Astrocyte of the cerebellum (primary cell): ENCODE measurements around the gene HHAT.

Experiments
- DNase-seq: peaks from one replicate; pipeline ENCODE4 v3.0.0-alpha.2; 2011; ENCODE audit warnings: low read depth
- H3K4me3 ChIP-seq: 2 replicates; pipeline ENCODE4 v1.5.1; 2011; ENCODE audit warnings: mild to moderate bottlenecking, low read depth, low read length, moderate library complexity
- in situ Hi-C: cut with HindIII; loops from 2 replicates; pipeline ENCODE4 v1.10.0; 2017; ENCODE audit warnings: low sequenced_read_pairs
- TF ChIP-seq, protein P1 (sequence below): IDR thresholded peaks from 2 replicates; pipeline ENCODE4 v1.5.1; 2012; ENCODE audit warnings: low read length, low read depth, moderate library complexity, mild to moderate bottlenecking; ENCODE audit errors: missing control alignments

HHAT gene

DNA sequence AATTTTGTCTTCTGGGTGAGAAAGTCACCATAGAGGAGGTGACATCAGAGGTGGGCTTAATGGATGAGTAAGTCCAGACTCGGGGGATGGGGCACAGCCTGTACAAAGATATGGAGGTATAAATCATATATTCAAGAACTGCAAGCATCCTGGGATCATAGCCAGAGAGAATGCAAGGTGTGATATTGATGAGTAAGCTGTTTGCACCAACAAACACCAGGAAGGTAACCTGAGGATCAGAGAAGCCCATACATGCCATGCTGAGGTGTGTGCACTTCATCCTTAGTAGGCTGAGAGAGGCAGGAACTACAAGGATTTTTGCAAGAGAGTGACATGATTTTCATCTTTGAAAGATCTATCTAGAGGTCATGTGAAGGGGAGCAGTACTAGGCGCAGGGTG lies 306.4 kb downstream of the HHAT start:
- TF ChIP-seq, protein P1, sequence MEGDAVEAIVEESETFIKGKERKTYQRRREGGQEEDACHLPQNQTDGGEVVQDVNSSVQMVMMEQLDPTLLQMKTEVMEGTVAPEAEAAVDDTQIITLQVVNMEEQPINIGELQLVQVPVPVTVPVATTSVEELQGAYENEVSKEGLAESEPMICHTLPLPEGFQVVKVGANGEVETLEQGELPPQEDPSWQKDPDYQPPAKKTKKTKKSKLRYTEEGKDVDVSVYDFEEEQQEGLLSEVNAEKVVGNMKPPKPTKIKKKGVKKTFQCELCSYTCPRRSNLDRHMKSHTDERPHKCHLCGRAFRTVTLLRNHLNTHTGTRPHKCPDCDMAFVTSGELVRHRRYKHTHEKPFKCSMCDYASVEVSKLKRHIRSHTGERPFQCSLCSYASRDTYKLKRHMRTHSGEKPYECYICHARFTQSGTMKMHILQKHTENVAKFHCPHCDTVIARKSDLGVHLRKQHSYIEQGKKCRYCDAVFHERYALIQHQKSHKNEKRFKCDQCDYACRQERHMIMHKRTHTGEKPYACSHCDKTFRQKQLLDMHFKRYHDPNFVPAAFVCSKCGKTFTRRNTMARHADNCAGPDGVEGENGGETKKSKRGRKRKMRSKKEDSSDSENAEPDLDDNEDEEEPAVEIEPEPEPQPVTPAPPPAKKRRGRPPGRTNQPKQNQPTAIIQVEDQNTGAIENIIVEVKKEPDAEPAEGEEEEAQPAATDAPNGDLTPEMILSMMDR = no peak
- in situ Hi-C loops = no loop called here

DNA sequence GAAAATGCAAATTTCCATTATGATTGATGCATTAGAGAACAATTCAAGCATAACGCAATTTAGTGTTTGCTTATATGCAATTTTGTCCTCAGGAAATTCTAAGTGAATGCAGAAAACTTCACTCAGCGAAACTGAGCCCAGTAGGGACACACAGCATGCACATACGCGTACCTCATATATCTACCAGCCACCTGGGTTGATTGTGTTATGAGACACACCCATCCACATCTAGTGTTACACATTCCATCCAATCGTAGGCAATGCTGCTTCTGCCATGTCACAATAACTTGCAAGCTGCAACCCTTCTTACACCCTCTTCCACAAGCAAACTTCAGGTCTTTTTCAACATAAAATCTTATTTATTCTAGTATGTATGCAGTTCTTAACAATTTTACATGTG lies 312.9 kb downstream of the HHAT start:
- DNase-seq = no peak
- in situ Hi-C loops = no loop called here
- H3K4me3 ChIP-seq = no peak overlapping the region
- TF ChIP-seq, protein P1 = no peak

More for the DNA sequence above, 306.4 kb downstream of the HHAT start:
- no peak for DNase-seq
- no peak overlapping the region for H3K4me3 ChIP-seq

DNA sequence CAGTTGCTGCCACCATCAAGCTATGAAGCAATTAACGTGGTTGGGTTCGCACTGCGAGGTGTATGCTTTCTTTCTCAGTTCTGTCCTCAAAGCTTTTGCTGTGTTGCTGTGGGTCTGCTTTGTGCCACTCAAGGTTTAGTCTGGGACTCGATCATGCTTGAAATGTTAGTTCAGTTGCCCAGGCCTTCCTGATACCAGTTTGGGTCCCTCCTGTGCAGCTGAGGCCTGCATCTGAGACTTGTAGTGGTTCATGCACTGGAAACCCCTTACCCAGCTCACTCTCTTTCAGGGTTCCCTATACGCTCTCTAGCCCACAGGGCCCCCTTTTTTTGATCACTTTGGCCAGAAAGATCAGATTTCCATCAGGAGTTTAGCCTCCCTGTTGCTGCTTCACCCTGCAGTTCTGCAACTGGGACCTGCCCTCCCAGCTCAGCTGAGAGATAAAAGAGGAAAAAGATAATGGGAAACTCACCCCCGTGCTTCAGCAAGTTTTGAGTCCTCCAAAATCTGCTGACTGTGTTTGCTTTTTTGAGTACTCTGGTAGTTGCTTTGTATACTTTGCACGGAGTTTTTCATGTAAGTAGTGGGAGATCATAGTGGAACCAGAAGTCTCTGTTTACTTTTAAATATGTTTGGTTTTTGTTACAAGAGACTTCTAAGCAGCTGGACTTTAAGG lies 317.0 kb downstream of the HHAT start:
- TF ChIP-seq, protein P1 = no peak
- in situ Hi-C loops = no loop called here
- no peak for DNase-seq

DNA sequence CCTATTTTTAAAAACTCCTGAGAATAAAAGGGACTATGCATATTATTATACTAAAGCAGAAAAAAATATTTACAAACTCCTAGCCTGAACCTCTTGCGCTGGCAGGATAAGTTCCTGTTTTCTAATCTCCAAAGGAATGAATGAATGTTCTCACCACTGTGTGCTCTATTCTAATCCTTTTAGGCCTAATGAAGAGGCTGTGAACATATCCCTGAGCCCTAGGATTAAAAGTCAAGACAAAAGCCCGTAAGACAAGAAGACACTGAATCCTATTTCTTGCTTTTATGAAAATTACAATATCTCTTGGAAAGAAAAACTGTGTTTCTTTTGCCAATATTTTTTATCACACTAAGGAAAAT lies 317.5 kb downstream of the HHAT start:
- no peak overlapping the region for H3K4me3 ChIP-seq
- in situ Hi-C loops = no loop called here
- TF ChIP-seq, protein P1 = no peak
- no peak for DNase-seq

More for the DNA sequence above, 317.0 kb downstream of the HHAT start:
- no peak overlapping the region for H3K4me3 ChIP-seq

DNA sequence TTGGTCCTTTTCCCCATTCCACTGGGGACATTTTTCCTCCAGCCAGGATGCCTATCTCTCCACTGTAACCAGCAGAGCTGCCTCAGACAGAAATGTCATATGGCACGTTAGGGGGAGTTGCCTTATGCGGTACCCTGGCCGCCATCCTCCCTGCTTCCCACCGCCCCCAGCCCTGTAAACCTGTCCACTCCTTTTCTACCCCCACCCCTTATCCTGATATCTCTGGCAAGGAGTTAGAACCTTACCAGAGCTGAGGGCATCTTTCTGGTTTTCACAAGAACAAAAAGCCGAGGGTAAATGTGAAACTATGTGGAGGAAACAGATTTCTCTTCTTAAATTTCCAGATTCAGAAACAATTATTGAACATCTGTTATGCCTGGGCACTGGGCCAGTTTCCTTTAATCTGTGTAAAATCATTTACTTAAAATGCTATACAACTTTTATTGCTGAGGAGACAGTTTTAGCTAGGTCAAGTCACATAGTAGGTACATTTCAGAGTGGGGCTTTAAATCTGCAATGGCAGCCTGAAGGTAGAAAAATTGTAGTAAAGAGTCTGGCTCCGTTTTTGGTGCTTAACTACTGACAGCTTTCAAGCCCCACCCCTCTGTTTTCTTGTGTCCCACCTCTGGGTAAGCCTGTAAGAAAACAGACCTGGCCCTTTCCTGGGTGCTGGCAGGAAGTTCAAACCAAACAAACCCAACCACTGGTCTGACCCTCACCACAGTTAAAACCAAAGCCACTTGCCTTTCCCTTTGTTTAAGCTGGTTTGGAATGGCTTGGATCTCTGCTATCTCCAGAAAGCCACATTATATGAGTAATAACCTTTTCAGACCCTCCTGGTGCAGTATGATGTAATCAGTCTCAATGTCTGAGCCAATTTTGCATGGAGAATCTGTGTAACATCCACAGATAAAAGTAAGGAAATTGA lies 319.0 kb downstream of the HHAT start:
- TF ChIP-seq, protein P1 = no peak
- peak; percentile 89 for DNase-seq
- no peak overlapping the region for H3K4me3 ChIP-seq
- in situ Hi-C loops = no loop called here

DNA sequence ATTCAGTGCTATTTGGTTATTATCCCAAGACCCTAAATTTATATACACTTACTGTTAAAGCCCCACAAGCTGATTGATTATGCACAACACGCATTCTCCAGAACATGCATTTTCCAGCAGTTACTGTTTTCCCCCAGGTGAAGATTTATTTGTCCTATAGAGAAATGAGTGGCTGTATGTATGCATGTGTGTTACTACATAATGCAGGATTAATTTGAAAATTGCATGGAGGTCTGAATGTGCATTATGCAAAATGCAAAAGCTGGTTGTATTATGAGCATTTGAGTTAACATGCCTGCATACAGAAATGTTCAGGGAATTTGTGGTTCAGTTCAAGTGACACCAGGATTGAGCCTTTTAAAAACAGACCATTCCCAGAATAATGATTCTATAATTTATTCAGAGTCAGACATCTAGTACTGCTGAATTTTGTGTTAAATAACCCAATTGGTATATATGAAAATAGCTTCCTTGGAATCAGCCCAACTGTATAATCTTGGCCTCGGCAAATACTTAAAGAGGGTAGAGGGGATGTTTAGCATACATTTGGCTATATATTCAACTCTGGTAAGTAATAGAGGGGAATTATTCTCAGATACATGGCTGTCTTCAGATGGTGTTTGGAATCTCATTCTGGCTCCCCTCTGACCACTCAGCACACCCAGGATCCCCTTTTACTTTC lies 320.0 kb downstream of the HHAT start:
- no peak overlapping the region for H3K4me3 ChIP-seq
- in situ Hi-C loops = no loop called here
- DNase-seq = no peak
- TF ChIP-seq, protein P1 = no peak
